A673 (cell line): ENCODE results near the gene GALNT4. TPM values are rescaled to one million over a fixed set of nuclear protein-coding genes. Genes with fewer than 3 reads are reported as not detected.

Source experiments
- BruUV-seq: library from RNA; stranded (reverse); fragments of 400-500 nt; replicated peaks from 2 replicates; lab custom pipeline; 2021; lab: Mats Ljungman, UMichigan
- CTCF ChIA-PET: fragments of 300-600 bp; sonication (Branson Sonifier 250); formaldehyde crosslinking; loops from one replicate; lab custom pipeline; 2022; ENCODE audit warnings: antibody characterized with exemption; lab: Charles Lee
- POLR2A ChIA-PET: fragments of 300-600 bp; sonication (Branson Sonifier 250); formaldehyde crosslinking; loops from one replicate; lab custom pipeline; 2022; ENCODE audit warnings: antibody characterized with exemption; ENCODE audit not compliant: low non-redundant PET; lab: Charles Lee
- DNase-seq: peaks from one replicate; pipeline ENCODE4 v3.0.0-alpha.2; 2015; ENCODE audit warnings: low spot score
- H3K27ac ChIP-seq: fragments of 200-600 bp; sonication (generic); 2 replicates; pipeline ENCODE4 v1.5.1; 2016; ENCODE audit warnings: mixed run types, low read depth, mild to moderate bottlenecking, mixed read lengths, antibody characterized with exemption, low read length; ENCODE audit not compliant: poor library complexity, severe bottlenecking
- H3K27me3 ChIP-seq: fragments of 200-600 bp; sonication (generic); replicated peaks from 2 replicates; pipeline ENCODE4 v1.6.1; 2017; ENCODE audit warnings: mixed run types, low read depth, mild to moderate bottlenecking, mixed read lengths, antibody characterized with exemption, low read length; ENCODE audit not compliant: insufficient read depth, poor library complexity
- H3K36me3 ChIP-seq: fragments of 200-600 bp; sonication (generic); 2 replicates; pipeline ENCODE4 v1.6.1; 2016; ENCODE audit warnings: mixed run types, mild to moderate bottlenecking, mixed read lengths, antibody characterized with exemption, low read length; ENCODE audit not compliant: insufficient read depth, poor library complexity, severe bottlenecking
- H3K4me1 ChIP-seq: fragments of 200-600 bp; sonication (generic); 2 replicates; pipeline ENCODE4 v1.6.1; 2017; ENCODE audit warnings: mixed run types, mild to moderate bottlenecking, mixed read lengths, antibody characterized with exemption, low read length; ENCODE audit not compliant: insufficient read depth, poor library complexity, severe bottlenecking
- H3K4me3 ChIP-seq: fragments of 200-600 bp; sonication (generic); 2 replicates; pipeline ENCODE4 v1.5.1; 2016; ENCODE audit warnings: low read depth, mixed run types, mild to moderate bottlenecking, mixed read lengths, low read length; ENCODE audit not compliant: poor library complexity, severe bottlenecking
- H3K9me3 ChIP-seq: fragments of 200-600 bp; sonication (generic); 2 replicates; pipeline ENCODE4 v1.6.1; 2016; ENCODE audit warnings: mixed run types, low read depth, mild to moderate bottlenecking, mixed read lengths, antibody characterized with exemption, low read length; ENCODE audit not compliant: poor library complexity, severe bottlenecking
- CTCF ChIP-seq: fragments of 300-800, 200-600 bp; sonication (generic); conservative IDR thresholded peaks from 2 replicates; pipeline ENCODE4 v1.5.1; 2017; ENCODE audit warnings: low read depth, mild to moderate bottlenecking, antibody characterized with exemption, low read length, moderate library complexity, mixed read lengths
- EZH2 ChIP-seq: fragments of 200-600 bp; sonication (generic); IDR thresholded peaks from 2 replicates; pipeline ENCODE4 v1.6.1; 2017; ENCODE audit warnings: borderline replicate concordance, low read depth, mild to moderate bottlenecking, mixed read lengths, antibody characterized with exemption, low read length; ENCODE audit not compliant: poor library complexity, severe bottlenecking
- intact Hi-C: fragments of 100-400 bp; cut with micrococcal nuclease; formaldehyde crosslinking; loops from one replicate; pipeline ENCODE4 v1.10.0; 2022; ENCODE audit not compliant: unreplicated experiment
- total RNA-seq: library from RNA; stranded (reverse); gene quantifications from 2 replicates; pipeline ENCODE4 v1.2.3, GENCODE V29; 2021

GALNT4 gene
- total RNA-seq, 1 experiment from 2014 or later, result 14.3 TPM

- TF ChIP-seq EZH2, result no peak
- no peak for TF ChIP-seq CTCF
- Histone ChIP-seq H3K9me3 (no peaks in the 10 kb centered on the region), H3K36me3 (no peaks in the 10 kb centered on the region), H3K27me3 (no peaks in the 10 kb centered on the region), H3K4me3 (no peak overlapping the region), H3K27ac (no peak overlapping the region), H3K4me1 (peaks cover 15% of the 10 kb centered on the region)
- POLR2A ChIA-PET, result interaction anchor here (0.6 kb wide), 1 partner anchor 42 kb away, joined by 7 read pairs; no protein-coding TSS in a partner anchor
- CTCF ChIA-PET, result no interaction called here
- no TSS peak for BruUV-seq
- intact Hi-C loops, result no loop called here
- no peak for DNase-seq
These were observed 49.2 kb downstream of the GALNT4 start for GRCh38 chr12:89475203-89475990.

GRCh38 chr12:89474615-89475014, 50.0 kb downstream of the GALNT4 start:
- no peaks in the 10 kb centered on the region for H3K36me3 ChIP-seq
- no peak overlapping the region for H3K4me3 ChIP-seq
- intact Hi-C loops, result no loop called here
- no TSS peak for BruUV-seq
- H3K9me3 ChIP-seq, result no peaks in the 10 kb centered on the region
- CTCF ChIA-PET, result no interaction called here
- DNase-seq, result no peak
- H3K4me1 ChIP-seq, result peaks cover 15% of the 10 kb centered on the region
- no peak for TF ChIP-seq EZH2
- TF ChIP-seq CTCF, result no peak
- H3K27ac ChIP-seq, result no peak overlapping the region
- POLR2A ChIA-PET, result interaction anchor here (0.6 kb wide), 1 partner anchor 43 kb away, joined by 7 read pairs; no protein-coding TSS in a partner anchor
- no peaks in the 10 kb centered on the region for H3K27me3 ChIP-seq

Other genes starting within 250 kb of the GALNT4 start
- 207 and 226 TPM in 2 replicates for gene DUSP6, start 172.3 kb downstream of the GALNT4 start, total RNA-seq
- gene POC1B, start 1.3 kb upstream of the GALNT4 start, total RNA-seq, result 30.8 and 33.8 TPM in 2 replicates
- gene ATP2B1, start 184.0 kb upstream of the GALNT4 start, total RNA-seq, result 37.0 and 44.2 TPM in 2 replicates